HG02870 (cell line): Measurements from ENCODE around the gene MARK1.
"Not testable (repeated sequence)": the region's sequence is repeated elsewhere in the genome, so short reads cannot be mapped to it uniquely, and the experiment has no call there.

Experiments used
- ATAC-seq: cut with Tn5 transposase; IDR thresholded peaks from one replicate; pipeline ENCODE4 v1.9.1; 2021; ENCODE audit warnings: mild to moderate bottlenecking, moderate library complexity; ENCODE audit not compliant: unreplicated experiment

Gene MARK1

GRCh38 chr1:220605651-220606050, 77.7 kb downstream of the MARK1 start:
- not testable (repeated sequence) for ATAC-seq

- ATAC-seq: not testable (repeated sequence)
Measured at GRCh38 chr1:220611100-220611499, 83.2 kb downstream of the MARK1 start.

- no peak for ATAC-seq
Measured at GRCh38 chr1:220616836-220617235, 88.9 kb downstream of the MARK1 start.

DNA sequence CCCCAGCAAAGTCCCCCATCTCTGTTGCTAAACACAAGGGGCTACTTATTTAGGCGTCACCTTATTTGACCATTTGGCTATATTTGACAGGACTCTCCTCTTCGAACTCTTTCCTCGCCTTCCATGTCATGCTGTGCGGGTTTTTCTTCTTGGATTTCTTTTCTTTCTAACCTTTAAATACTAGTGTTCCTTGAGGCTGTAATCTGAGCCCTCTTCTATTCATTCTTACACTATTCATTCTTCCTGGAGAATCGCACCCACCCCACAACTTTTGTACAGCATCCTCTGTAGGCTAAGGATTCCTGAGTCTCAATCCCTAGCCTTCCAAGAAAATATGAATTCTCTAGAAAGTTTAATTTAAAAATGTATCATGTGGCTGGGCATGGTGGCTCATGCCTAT, 100.5 kb downstream of the MARK1 start:
- no peak for ATAC-seq

GRCh38 chr1:220631238-220631815, 103.4 kb downstream of the MARK1 start:
- ATAC-seq: no peak

- no peak for ATAC-seq
Measured at GRCh38 chr1:220637759-220638158, 109.8 kb downstream of the MARK1 start.

- no peak for ATAC-seq
Measured at GRCh38 chr1:220642285-220642684, 114.3 kb downstream of the MARK1 start.

GRCh38 chr1:220652995-220653394, 125.1 kb downstream of the MARK1 start:
- ATAC-seq: no peak

GRCh38 chr1:220655509-220655908, 127.6 kb downstream of the MARK1 start:
- peak; percentile 98 for ATAC-seq

- ATAC-seq: peak; percentile 25
Measured at GRCh38 chr1:220655961-220656740, 128.2 kb downstream of the MARK1 start.

GRCh38 chr1:220666349-220666748, 138.4 kb downstream of the MARK1 start:
- no peak for ATAC-seq

DNA sequence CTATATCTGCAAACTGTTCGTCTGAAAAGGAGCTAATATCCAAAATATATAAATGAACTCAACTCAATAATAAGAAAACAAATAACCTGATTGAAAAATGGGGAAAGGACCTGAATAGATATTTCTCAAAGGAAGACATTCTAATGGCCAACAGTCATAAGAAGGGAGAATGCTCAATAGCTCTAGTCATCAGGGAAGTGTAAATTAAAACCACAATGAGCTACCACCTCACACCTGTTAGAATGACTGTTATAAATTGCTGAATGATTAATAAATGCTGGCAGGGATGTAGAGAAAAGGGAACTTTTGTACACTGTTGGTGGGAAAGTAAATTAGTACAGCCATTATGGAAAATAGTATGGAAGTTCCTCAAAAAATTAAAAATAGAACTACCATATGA, 141.1 kb downstream of the MARK1 start:
- no peak for ATAC-seq

DNA sequence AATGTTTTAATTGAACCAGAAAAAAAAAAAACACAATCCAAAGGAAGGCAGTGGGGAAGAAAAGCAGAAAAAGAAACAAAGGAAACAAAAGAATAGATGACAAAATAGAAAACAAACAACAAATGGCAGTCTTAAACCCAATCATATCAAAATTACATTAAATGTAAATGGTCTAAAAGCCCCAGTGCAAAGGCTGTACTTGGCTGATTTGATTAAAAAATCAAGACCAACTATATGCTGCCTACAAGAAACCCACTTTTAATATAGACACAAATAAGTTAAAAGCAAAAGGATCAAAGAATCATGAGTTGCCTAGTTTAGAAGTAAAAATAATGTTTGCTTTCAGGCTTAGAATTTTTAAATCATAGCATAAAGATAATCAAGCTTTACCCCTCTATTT, 142.4 kb downstream of the MARK1 start:
- ATAC-seq: no peak

DNA sequence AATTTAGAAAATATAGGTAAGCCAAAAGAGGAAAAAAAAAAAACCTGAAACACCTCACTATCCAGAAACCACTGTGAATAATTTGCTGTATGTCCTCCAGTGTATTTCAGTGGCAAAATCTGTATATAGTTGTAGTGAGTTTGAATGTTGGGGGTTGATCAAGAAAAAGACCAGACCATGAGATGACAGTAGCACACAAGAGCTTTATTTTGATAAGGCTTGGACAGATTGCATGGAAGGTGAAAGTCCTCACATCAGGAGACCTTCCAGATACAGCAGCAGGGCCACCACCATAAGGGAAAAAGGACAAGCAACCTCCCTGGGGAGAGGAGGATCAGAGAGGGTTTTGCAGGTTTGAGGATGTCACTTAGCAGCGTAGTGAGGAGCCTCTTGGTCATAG, 146.0 kb downstream of the MARK1 start:
- no peak for ATAC-seq

DNA sequence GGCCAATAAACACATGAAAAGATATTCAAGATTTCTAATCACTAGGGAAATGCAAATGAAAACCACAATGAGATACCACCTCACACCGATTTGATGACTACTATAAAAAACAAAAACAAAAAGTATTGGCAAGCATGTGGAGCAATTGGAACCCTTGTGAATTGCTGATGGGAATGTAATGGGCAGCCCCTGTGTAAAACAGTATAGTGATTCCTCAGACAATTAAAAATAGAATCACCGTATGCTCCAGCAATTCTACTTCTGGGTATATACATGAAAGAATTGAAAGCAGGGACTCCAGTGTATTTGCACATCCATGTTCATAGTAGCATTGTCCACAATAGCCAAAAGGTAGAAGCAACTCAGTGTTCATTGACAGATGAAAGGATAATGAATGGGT, 149.3 kb downstream of the MARK1 start:
- ATAC-seq: no peak

- ATAC-seq: peak; percentile 98
Measured at GRCh38 chr1:220680085-220680687, 152.2 kb downstream of the MARK1 start.

- ATAC-seq: no peak
Measured at GRCh38 chr1:220681220-220681880, 153.4 kb downstream of the MARK1 start.

- ATAC-seq: no peak
Measured at GRCh38 chr1:220682901-220683576, 155.1 kb downstream of the MARK1 start.

DNA sequence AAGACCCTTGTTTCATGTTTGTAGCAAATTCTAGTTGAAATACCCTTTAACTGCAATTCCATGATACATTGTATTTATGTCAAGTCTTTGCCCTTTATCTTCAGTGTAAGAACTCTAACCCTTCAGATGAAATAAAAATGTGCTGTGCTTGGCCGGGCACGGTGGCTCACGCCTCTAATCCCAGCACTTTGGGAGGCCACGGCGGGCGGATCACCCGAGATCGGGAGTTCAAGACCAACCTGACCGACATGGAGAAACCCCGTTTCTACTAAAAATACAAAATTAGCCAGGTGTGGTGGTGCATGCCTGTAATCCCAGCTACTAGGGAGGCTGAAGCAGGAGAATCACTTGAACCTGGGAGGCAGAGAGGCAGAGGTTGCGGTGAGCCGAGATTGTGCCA, 155.8 kb downstream of the MARK1 start:
- not testable (repeated sequence) for ATAC-seq

- no peak for ATAC-seq
Measured at GRCh38 chr1:220684890-220685289, 157.0 kb downstream of the MARK1 start.

DNA sequence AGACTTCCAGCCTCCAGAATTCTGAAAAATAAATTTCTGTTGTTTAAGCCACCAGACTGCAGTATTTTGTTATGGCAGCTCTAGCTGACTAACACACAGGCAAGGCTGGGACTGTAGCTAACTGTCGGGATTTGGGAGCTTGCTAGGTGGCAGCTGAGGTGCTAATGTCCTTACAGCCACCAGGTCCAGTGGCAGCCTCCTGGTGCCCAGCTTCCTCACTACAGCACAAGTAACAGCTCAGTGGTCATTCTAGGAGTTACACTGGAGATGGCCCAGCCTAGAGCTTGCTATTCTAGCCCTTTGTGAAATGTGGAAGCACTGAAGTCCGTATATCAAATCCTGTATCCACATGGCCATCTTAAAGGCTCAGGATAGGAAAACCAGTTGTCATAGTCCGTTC, 157.9 kb downstream of the MARK1 start:
- ATAC-seq: no peak
